Trophoblast cell (in vitro differentiated cells and primary cell): ENCODE results near the gene DNAJB14.

Experiments
- DNase-seq, 2 donors: peaks; one replicate each; pipeline ENCODE4 v3.0.0-alpha.2; 2016
- H2AFZ ChIP-seq: 2 replicates; pipeline ENCODE4 v1.6.1; 2013; ENCODE audit warnings: low read length, moderate library complexity, mild to moderate bottlenecking; ENCODE audit not compliant: insufficient read depth, poor library complexity
- H2AK5ac ChIP-seq: 2 replicates; pipeline ENCODE4 v1.6.1; 2013; ENCODE audit warnings: mild to moderate bottlenecking, low read length
- H2BK120ac ChIP-seq: 2 replicates; pipeline ENCODE4 v1.6.1; 2013; ENCODE audit warnings: low read length, mild to moderate bottlenecking, moderate library complexity; ENCODE audit not compliant: insufficient read depth, poor library complexity
- H2BK12ac ChIP-seq: 2 replicates; pipeline ENCODE4 v1.6.1; 2013; ENCODE audit warnings: mild to moderate bottlenecking, low read length, moderate library complexity
- H2BK5ac ChIP-seq: 2 replicates; pipeline ENCODE4 v1.6.1; 2013; ENCODE audit warnings: low read length, low read depth, moderate library complexity, mild to moderate bottlenecking; ENCODE audit not compliant: poor library complexity
- H3K14ac ChIP-seq: 2 replicates; pipeline ENCODE4 v1.6.1; 2013; ENCODE audit warnings: mild to moderate bottlenecking, low read length
- H3K18ac ChIP-seq: 2 replicates; pipeline ENCODE4 v1.6.1; 2013; ENCODE audit warnings: mild to moderate bottlenecking, low read length
- H3K23ac ChIP-seq: 2 replicates; pipeline ENCODE4 v1.6.1; 2013; ENCODE audit warnings: low read length
- H3K27ac ChIP-seq: 2 replicates; pipeline ENCODE4 v1.5.1; 2013; ENCODE audit warnings: low read depth, mild to moderate bottlenecking, inconsistent platforms, low read length, moderate library complexity
- H3K27me3 ChIP-seq: 2 replicates; pipeline ENCODE4 v1.6.1; 2013; ENCODE audit warnings: inconsistent platforms, mild to moderate bottlenecking, low read length, moderate library complexity; ENCODE audit not compliant: insufficient read depth
- H3K36me3 ChIP-seq, 2 experiments: 1 replicate in 1 of 2; 2 replicates in 1 of 2; pipeline ENCODE4 v1.6.1; 2013; ENCODE audit warnings: low read length in 2 of 2, mild to moderate bottlenecking in 2 of 2, moderate library complexity in 1 of 2; ENCODE audit not compliant: insufficient read depth in 2 of 2, control insufficient read depth in 1 of 2
- H3K4ac ChIP-seq: 2 replicates; pipeline ENCODE4 v1.6.1; 2013; ENCODE audit warnings: low read depth, mild to moderate bottlenecking, low read length, moderate library complexity
- H3K4me1 ChIP-seq, 2 experiments: 1 replicate in 1 of 2; 2 replicates in 1 of 2; pipeline ENCODE4 v1.6.1; 2013; ENCODE audit warnings: low read length in 2 of 2, mild to moderate bottlenecking in 2 of 2, moderate library complexity in 1 of 2; ENCODE audit not compliant: insufficient read depth in 2 of 2, control insufficient read depth in 1 of 2
- H3K4me2 ChIP-seq: 2 replicates; pipeline ENCODE4 v1.6.1; 2013; ENCODE audit warnings: inconsistent platforms, mild to moderate bottlenecking, low read length, moderate library complexity
- H3K4me3 ChIP-seq: 2 replicates; pipeline ENCODE4 v1.5.1; 2013; ENCODE audit warnings: mild to moderate bottlenecking, low read depth, low read length, inconsistent platforms
- H3K79me1 ChIP-seq: one replicate; pipeline ENCODE4 v1.6.1; 2013; ENCODE audit warnings: low read length
- H3K79me2 ChIP-seq: 2 replicates; pipeline ENCODE4 v1.6.1; 2013; ENCODE audit warnings: low read length, mild to moderate bottlenecking; ENCODE audit not compliant: control insufficient read depth, insufficient read depth, poor library complexity
- H3K9ac ChIP-seq: 2 replicates; pipeline ENCODE4 v1.6.1; 2013; ENCODE audit warnings: mild to moderate bottlenecking, low read length
- H3K9me3 ChIP-seq: 2 replicates; pipeline ENCODE4 v1.6.1; 2013; ENCODE audit warnings: low read depth, mild to moderate bottlenecking, control low read depth, inconsistent platforms, low read length; ENCODE audit not compliant: insufficient read depth
- H4K12ac ChIP-seq: 2 replicates; pipeline ENCODE4 v1.6.1; 2013; ENCODE audit warnings: low read depth, mild to moderate bottlenecking, low read length, moderate library complexity
- H4K8ac ChIP-seq: 2 replicates; pipeline ENCODE4 v1.6.1; 2013; ENCODE audit warnings: low read depth, mild to moderate bottlenecking, low read length, moderate library complexity
- H4K91ac ChIP-seq: one replicate; pipeline ENCODE4 v1.6.1; 2013; ENCODE audit warnings: low read depth, mild to moderate bottlenecking, low read length, moderate library complexity
- WGBS: extraction: QIAGEN DNeasy Blood & Tissue Kit; methylation state at CpG from one replicate; pipeline ENCODE4 v1.1.7; 2013; ENCODE audit warnings: missing lambda C conversion rate; ENCODE audit not compliant: insufficient read length, insufficient coverage; ENCODE audit errors: extremely low coverage; 5-methylcytosine and 5-hydroxymethylcytosine counted together

DNAJB14 gene

DNA sequence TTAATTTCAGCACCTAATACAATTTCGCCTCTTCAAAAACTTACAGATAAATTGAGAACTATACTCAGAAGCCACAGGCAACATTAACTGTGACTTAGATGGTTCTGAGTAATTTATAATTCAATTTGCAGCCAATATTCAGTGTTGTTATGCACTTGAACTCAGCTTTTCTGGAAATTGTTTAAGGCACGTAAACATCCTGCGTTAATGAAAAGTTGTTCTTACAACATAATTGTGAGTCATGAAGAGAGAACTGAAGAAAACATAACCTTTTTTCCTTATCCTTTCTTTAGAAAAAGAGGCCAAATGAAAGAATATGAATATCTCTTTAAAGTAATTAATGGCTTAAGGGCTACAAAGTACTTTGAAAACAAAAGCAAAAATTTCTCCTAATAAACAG, 20.3 kb upstream of the DNAJB14 start:
- Histone ChIP-seq H2BK120ac (no peak overlapping the region), H3K9ac (no peak overlapping the region), H3K79me2 (no peaks in the 10 kb centered on the region), H2BK5ac (no peak overlapping the region), H3K18ac (no peak overlapping the region), H2BK12ac (no peak overlapping the region), H3K36me3 (no peaks in the 10 kb centered on the region), H3K79me1 (peaks cover 2% of the 10 kb centered on the region), H3K4me1 (peaks cover 4% of the 10 kb centered on the region in 2 experiments), H3K4me3 (no peak overlapping the region), H3K4me2 (no peak overlapping the region), H2AFZ (no peak overlapping the region), H3K9me3 (no peaks in the 10 kb centered on the region), H3K27ac (no peak overlapping the region), H3K14ac (no peak overlapping the region), H4K8ac (no peak overlapping the region), H2AK5ac (no peak overlapping the region), H3K23ac (no peak overlapping the region), H3K4ac (no peak overlapping the region), H3K27me3 (no peaks in the 10 kb centered on the region), H4K12ac (no peak overlapping the region), H4K91ac (no peak overlapping the region)
- no CpG with 5 or more reads among the region's 3 CpGs for WGBS
- peak in 1 of 2 donors; percentile 19 for DNase-seq

DNA sequence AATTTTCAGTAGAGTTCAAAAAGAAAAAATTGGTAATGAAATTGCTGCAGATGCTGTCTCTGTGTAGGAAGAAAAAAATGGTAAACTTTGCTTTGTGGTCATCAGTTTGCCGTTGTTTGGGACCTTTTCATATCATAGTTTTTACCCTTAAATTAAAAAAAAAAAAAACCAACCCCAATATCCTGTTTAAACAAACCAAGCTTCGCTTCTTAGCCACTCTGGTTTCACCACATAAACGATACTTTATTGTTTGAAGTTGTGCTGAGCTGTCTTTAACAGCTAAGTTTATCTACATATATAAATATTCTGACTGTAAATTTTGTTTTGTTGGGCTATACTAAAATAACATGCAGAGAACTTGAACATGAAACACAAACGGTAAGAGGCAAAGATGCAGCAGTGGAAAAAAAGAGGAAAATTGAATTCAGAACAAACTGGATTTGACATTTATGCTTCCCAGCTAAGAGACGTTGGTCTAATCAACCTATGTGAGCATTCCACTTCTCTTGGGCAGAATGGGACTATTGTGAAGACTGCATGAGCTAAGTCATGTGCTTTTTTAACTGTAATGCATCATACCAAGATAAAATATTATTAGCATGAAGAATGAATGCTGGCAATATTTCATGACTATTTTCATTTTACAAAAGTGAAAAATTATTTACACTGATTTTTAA, 19.4 kb upstream of the DNAJB14 start:
- no peak overlapping the region for H2BK12ac ChIP-seq
- no peak overlapping the region for H3K23ac ChIP-seq
- H3K9me3 ChIP-seq, result no peaks in the 10 kb centered on the region
- no peak overlapping the region for H3K9ac ChIP-seq
- no peak overlapping the region for H2BK5ac ChIP-seq
- H3K79me2 ChIP-seq, result no peaks in the 10 kb centered on the region
- peaks cover 4% of the 10 kb centered on the region in 2 experiments for H3K4me1 ChIP-seq
- no peak overlapping the region for H4K91ac ChIP-seq
- no peak overlapping the region for H4K8ac ChIP-seq
- peaks cover 2% of the 10 kb centered on the region for H3K79me1 ChIP-seq
- DNase-seq, result no peak
- no peak overlapping the region for H2AFZ ChIP-seq
- H3K4me3 ChIP-seq, result no peak overlapping the region
- H4K12ac ChIP-seq, result no peak overlapping the region
- H3K36me3 ChIP-seq, result no peaks in the 10 kb centered on the region
- no peak overlapping the region for H3K4ac ChIP-seq
- no peaks in the 10 kb centered on the region for H3K27me3 ChIP-seq
- no peak overlapping the region for H2AK5ac ChIP-seq
- 100% methylated on average over 1 of the region's 5 CpGs for WGBS
- H3K4me2 ChIP-seq, result no peak overlapping the region
- no peak overlapping the region for H3K18ac ChIP-seq
- H3K27ac ChIP-seq, result no peak overlapping the region
- H2BK120ac ChIP-seq, result no peak overlapping the region
- no peak overlapping the region for H3K14ac ChIP-seq

DNA sequence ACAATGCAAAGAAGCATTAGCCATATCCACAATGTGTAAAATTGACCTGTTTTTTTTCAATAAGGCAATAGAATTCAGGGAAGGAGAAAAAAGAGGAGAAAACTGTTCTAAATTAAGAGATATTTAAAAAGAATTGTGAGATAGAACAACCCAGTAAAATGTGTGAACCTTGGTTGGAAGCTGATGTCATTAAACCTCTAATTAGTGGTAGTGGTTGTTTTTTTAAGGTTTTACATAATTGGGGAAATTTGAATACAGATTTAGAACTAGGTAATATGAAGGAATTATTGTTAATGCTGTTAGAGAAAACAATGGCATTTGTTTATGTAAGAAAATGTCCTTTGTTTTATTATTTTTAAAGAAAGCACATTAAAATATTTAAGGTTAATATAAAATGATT, 18.8 kb upstream of the DNAJB14 start:
- no peaks in the 10 kb centered on the region for H3K9me3 ChIP-seq
- no peak overlapping the region for H3K23ac ChIP-seq
- no peak overlapping the region for H3K18ac ChIP-seq
- no peak overlapping the region for H3K4me2 ChIP-seq
- no peak overlapping the region for H4K8ac ChIP-seq
- H3K4ac ChIP-seq, result no peak overlapping the region
- H2BK120ac ChIP-seq, result no peak overlapping the region
- no peak overlapping the region for H2BK12ac ChIP-seq
- H2AK5ac ChIP-seq, result no peak overlapping the region
- no peak overlapping the region for H4K12ac ChIP-seq
- peaks cover 4% of the 10 kb centered on the region in 2 experiments for H3K4me1 ChIP-seq
- peaks cover 2% of the 10 kb centered on the region for H3K79me1 ChIP-seq
- no peak overlapping the region for H3K27ac ChIP-seq
- no peaks in the 10 kb centered on the region for H3K27me3 ChIP-seq
- DNase-seq, result no peak
- H3K79me2 ChIP-seq, result no peaks in the 10 kb centered on the region
- H3K36me3 ChIP-seq, result no peaks in the 10 kb centered on the region
- no peak overlapping the region for H2AFZ ChIP-seq
- H3K4me3 ChIP-seq, result no peak overlapping the region
- H3K9ac ChIP-seq, result no peak overlapping the region
- H4K91ac ChIP-seq, result no peak overlapping the region
- H2BK5ac ChIP-seq, result no peak overlapping the region
- no peak overlapping the region for H3K14ac ChIP-seq

DNA sequence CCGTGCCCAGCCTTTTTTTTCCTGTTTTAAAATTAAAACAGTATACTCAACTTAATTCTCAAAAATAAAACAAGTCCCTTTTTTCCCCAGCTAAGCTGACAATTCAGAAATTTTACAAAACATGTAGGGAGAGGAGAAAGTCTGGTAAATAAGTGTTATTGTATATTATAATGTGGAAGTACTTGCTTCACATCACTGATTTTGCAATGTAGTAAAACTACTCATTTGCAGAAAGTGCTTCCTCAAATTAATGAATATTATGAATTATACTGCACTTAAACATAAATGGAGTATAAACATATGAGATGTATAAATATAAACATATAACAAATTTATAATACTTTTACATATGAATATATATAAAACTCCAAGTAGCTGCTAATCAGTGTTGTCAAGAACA, 15.3 kb upstream of the DNAJB14 start:
- H3K23ac ChIP-seq, result no peak overlapping the region
- no peak overlapping the region for H3K9ac ChIP-seq
- H2BK5ac ChIP-seq, result no peak overlapping the region
- H3K4ac ChIP-seq, result no peak overlapping the region
- no peak overlapping the region for H3K4me2 ChIP-seq
- no peaks in the 10 kb centered on the region for H3K79me2 ChIP-seq
- no peak overlapping the region for H2BK120ac ChIP-seq
- no peak overlapping the region for H3K18ac ChIP-seq
- H3K4me1 ChIP-seq, result no peaks in the 10 kb centered on the region
- H4K12ac ChIP-seq, result no peak overlapping the region
- no peak overlapping the region for H3K4me3 ChIP-seq
- no peak overlapping the region for H2AK5ac ChIP-seq
- no peak for DNase-seq
- no peak overlapping the region for H3K27ac ChIP-seq
- no peaks in the 10 kb centered on the region for H3K36me3 ChIP-seq
- H2BK12ac ChIP-seq, result no peak overlapping the region
- no peak overlapping the region for H4K91ac ChIP-seq
- H3K14ac ChIP-seq, result no peak overlapping the region
- H4K8ac ChIP-seq, result no peak overlapping the region
- WGBS, result no CpG with 5 or more reads among the region's 1 CpG
- H2AFZ ChIP-seq, result no peak overlapping the region
- no peaks in the 10 kb centered on the region for H3K9me3 ChIP-seq
- no peaks in the 10 kb centered on the region for H3K27me3 ChIP-seq
- H3K79me1 ChIP-seq, result no peaks in the 10 kb centered on the region
